Kidney glomerular epithelial cell (primary cell): ENCODE results near the gene RAD9A.

ENCODE experiments used
- DNase-seq: peaks from one replicate; lab custom pipeline; 2025; lab: John Stamatoyannopoulos, UW

Gene RAD9A

DNA sequence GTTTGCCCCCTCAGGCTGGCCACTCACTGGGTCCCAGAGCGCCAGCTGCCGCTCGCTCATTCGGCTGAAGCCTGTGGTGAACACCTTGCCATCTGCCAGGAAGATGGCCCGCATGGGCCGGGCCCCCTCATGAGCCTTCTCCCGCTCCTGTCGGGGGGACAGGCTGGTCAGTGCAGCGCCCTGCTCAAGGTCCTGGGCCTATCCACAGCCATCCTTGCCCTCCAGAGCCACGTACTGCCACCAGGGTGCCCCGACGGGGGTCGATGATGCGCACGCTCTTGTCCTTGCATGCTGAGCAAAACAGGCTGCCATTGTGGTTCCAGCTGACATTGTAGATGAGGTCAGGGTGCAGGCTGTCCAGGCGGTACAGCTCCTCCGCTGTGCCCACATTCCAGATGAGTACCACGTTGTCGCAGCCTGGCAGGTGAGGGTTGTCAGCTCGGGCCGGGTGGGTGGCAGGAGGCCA lies 49.3 kb downstream of the RAD9A start:
- DNase-seq: no peak

DNA sequence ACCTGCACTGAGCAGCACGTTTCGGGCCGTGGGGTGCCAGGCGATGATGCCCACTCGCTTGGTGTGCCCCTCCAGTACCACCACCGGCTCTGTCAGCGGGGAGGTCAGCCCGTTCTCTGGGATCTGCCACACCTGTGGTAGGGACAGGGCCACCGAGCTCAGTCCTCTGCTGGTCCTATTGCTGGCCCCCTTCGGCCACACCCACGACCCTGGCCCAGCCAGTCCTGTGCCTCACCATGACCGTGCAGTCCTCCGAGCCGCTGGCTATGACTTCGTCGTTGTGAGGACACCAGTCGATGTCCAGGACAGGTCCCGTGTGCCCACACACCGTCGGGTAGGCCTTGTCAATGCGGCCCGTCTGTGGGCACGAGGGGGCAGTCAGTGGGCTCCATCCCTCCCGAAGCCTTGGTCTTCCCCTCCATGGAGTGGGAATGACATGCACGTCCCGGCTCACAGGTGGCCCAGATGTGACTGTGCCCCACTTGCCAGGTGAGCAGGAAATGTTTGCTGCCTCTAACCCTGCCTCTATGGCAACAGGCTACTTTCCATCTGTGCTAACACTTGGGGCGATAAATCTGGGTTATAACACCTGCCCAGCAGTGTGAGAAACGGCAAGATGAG lies 50.1 kb downstream of the RAD9A start:
- no peak for DNase-seq

DNA sequence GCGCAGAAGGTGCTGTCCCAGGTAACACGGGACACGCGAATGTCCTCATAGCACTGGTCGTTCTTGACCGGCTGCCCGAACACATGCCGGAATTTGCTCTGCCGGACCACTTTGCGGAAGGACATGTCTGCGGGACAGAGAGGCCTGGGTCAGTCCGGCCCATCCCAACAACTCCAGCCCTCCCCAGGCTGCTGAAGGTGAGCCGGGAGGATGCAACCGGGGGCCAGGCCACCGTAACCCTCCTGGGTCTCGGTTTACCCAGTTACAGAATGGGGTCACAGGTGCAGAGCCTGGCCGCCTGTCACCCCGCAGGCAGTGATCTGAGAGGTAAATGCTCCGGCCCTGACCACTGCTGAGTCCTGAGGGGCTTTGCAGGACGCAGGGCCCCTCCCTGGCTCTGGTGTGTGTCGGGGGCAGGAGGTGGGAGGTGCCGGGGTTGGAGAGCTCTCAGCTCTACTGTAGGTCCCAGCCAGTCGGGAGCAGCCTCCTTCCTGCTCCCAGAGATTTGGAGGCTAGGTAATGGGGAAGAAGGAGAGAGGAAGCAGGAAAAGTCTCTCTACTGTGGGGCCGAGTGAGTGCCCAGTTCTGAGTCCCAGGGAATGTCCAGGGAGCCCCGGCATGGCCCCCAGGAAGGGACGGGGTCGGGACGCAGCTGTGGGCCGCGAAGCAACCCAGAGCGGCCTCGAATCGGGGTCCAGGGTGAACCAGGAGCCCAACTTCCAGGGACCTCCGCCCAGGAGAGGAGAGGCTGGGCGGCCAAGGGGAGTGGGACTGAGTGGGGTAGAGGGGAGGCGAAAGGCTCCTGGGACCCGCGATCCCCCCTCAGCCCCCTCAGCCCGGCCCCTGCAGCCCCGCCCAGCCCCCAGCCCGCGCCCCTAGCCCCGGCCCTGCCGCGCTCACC lies 51.0 kb downstream of the RAD9A start:
- DNase-seq: no peak

DNA sequence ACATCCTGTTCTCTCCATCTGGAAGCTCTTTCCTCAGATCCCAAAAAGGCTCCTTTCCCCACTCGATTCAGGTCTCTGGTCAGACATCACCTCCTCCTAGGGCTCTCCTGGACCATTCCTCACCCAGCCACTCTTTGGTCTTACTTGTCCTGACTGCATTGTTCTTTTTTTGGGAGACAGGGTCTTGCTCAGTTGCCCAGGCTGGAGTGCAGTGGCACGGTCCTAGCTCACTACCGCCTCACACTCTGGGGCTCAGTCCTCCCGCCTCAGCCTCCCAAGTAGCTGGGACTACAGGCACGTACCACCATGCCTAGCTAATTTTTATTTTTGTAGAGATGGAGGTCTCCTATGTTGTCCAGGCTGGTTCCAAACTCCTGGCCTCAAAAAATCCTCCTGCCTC lies 53.7 kb downstream of the RAD9A start:
- no peak for DNase-seq
